Measurements from ENCODE around the gene THOC2. TPM values are rescaled to one million over a fixed set of nuclear protein-coding genes. Genes with fewer than 3 reads are reported as not detected.
"Not testable (repeated sequence)": the region's sequence is repeated elsewhere in the genome, so short reads cannot be mapped to it uniquely, and the experiment has no call there.

The THOC2 gene
- total RNA-seq, 2 donors from 2014 or later, result 98.0 to 101 TPM

- H3K36me3 Mint-ChIP-seq, result peaks cover 6 to 7% of the 10 kb centered on the region in 2 donors
- H3K9me3 Mint-ChIP-seq, result no peaks in the 10 kb centered on the region
- peak overlapping the region in 1 of 2 donors; percentile 66 for H3K27ac Mint-ChIP-seq
- DNase-seq (ENCODE audit: low spot score in 2 of 2) (no peak), ATAC-seq (peak; percentile 87 to 90)
These were observed 105.9 kb downstream of the THOC2 start for GRCh38 chrX:123626962-123627361.

DNA sequence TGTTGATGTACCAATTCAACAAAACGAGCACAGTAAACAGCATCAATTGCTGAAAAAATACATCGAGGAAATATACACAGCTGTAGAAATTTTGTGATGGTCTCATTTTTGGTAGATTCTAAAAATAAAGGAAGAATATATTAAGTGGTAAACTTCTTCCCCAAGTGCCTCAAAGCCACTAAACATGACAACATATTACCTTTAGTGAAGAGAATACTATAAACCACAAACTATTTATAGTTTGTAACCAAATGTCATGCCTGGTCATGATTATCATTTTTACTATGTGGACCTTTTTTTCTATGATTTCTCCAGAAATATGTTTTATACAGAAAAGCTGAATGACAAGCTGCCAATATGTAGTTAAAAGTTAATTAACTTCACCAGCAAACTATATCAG lies 106.9 kb downstream of the THOC2 start:
- no peak for ATAC-seq
- peaks cover 6 to 12% of the 10 kb centered on the region in 2 donors for H3K36me3 Mint-ChIP-seq
- DNase-seq (ENCODE audit: low spot score in 2 of 2), result no peak
- H3K27ac Mint-ChIP-seq, result no peak overlapping the region
- H3K9me3 Mint-ChIP-seq, result no peaks in the 10 kb centered on the region

DNA sequence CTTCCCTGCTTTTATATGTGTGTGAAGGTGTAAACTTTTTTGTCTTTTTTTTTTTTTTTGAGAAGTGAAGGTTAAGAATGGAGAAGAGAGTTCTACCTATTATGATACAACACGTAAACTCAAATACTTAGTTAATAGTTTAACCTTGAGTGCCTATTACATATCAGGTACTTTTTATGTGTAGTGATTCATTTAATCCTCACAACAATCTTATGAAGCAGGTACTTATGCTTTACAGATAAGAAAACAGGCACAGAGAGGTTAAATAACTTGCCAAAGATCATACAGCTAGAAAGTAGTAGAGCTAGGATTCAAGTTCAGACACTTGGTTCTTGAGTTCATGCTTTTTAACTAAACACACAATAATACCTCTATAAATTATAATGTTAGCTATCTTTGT lies 107.4 kb downstream of the THOC2 start:
- Mint-ChIP-seq H3K36me3 (peaks cover 6 to 13% of the 10 kb centered on the region in 2 donors), H3K27ac (no peak overlapping the region), H3K9me3 (no peaks in the 10 kb centered on the region)
- DNase-seq (ENCODE audit: low spot score in 2 of 2), result no peak
- ATAC-seq, result no peak

DNA sequence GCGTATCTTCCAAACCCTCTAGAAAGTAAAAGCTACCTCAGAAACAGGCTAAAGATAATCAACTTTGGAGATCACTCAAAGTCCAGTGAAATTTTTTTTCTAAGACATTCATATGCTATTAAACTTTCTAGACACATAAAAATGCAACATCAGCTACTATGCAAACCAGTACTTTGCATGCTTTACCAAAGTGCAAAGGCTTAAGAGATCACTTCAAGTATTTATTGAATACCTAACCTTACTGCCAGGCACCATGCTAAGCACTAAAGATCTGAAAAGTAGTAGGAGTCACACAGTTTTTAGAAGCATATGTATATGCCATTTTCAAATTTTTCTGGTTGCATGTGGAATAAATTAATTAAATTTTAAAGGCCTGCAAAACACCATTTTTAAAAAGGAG lies 115.8 kb downstream of the THOC2 start:
- DNase-seq (ENCODE audit: low spot score in 2 of 2), result no peak
- Mint-ChIP-seq H3K27ac (no peak overlapping the region), H3K9me3 (no peaks in the 10 kb centered on the region), H3K36me3 (peaks cover 0 to 6% of the 10 kb centered on the region in 2 donors)
- no peak for ATAC-seq

- no peak for DNase-seq (ENCODE audit: low spot score in 2 of 2)
- no peaks in the 10 kb centered on the region for H3K9me3 Mint-ChIP-seq
- no peak for ATAC-seq
- no peaks in the 10 kb centered on the region for H3K36me3 Mint-ChIP-seq
- no peak overlapping the region for H3K27ac Mint-ChIP-seq
These were observed 121.9 kb downstream of the THOC2 start for GRCh38 chrX:123610915-123611314.

GRCh38 chrX:123607806-123608205 lies 125.0 kb downstream of the THOC2 start:
- no peak overlapping the region for H3K27ac Mint-ChIP-seq
- ATAC-seq (no peak), DNase-seq (ENCODE audit: low spot score in 2 of 2) (no peak)
- no peaks in the 10 kb centered on the region for H3K36me3 Mint-ChIP-seq
- no peaks in the 10 kb centered on the region for H3K9me3 Mint-ChIP-seq

DNA sequence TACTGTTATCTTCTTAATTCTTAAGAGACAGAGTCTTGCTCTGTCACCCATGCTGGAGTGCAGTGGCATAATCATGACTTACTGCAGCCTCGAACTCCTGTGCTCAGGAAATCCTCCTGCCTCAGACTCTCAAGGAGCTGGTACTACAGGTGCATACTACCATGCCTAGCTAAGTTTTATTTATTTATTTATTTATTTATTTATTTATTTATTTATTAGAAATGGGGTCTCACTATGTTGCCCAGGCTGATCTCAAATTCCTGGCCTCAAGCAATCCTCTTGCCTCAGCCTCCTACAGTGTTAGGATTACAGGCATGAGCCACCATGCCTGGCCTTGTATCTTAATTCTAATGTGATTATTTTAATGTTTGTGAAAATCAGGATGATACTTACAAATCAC lies 125.6 kb downstream of the THOC2 start:
- Mint-ChIP-seq H3K36me3 (peaks cover 2 to 3% of the 10 kb centered on the region in 2 donors), H3K27ac (no peak overlapping the region), H3K9me3 (no peaks in the 10 kb centered on the region)
- DNase-seq (ENCODE audit: low spot score in 2 of 2), result no peak
- ATAC-seq, result no peak

DNA sequence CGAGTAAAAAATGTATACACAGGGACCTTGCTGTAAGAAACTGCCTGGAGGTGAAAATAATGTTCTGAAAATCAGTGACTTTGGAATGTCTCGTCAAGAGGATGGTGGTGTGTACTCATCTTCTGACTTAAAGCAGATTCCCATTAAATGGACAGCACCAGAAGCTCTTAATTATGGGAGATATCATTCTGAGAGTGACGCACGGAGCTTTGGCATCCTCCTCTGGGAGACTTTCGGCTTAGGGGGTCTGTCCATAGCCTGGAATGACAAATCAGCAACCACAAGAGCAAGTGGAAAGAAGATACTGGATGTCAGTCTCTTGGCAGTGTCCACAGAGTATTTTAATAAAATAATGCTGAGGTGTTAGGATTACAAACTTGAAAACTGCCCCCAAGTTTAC lies 129.4 kb downstream of the THOC2 start:
- no peak for ATAC-seq
- peaks cover 5% of the 10 kb centered on the region in 2 donors for H3K36me3 Mint-ChIP-seq
- H3K27ac Mint-ChIP-seq, result no peak overlapping the region

DNA sequence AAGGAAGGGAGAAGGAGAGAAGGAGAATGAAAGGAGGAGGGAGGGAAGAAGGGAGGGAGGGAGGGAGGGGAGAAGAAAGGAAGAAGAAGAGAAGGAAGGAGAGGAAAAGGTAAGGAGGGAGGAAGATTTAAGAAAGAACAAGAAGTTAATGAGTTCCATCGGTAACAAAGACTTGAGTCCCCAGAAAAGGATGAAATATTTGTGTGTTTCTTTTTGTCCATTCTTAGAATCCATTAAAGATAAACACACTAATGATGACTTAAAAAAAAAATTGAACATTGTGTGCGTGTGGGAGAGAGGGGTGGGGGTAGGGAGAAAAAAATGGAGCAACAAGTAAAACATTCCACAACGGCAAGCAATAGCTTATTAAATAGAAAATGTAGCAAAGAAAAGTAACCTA lies 131.4 kb downstream of the THOC2 start:
- ATAC-seq, result no peak
- Mint-ChIP-seq H3K9me3 (no peaks in the 10 kb centered on the region), H3K27ac (no peak overlapping the region), H3K36me3 (peaks cover 5% of the 10 kb centered on the region in 2 donors)
- DNase-seq (ENCODE audit: low spot score in 2 of 2), result no peak

More for the DNA sequence above, 129.4 kb downstream of the THOC2 start:
- no peak for DNase-seq (ENCODE audit: low spot score in 2 of 2)
- H3K9me3 Mint-ChIP-seq, result no peaks in the 10 kb centered on the region

DNA sequence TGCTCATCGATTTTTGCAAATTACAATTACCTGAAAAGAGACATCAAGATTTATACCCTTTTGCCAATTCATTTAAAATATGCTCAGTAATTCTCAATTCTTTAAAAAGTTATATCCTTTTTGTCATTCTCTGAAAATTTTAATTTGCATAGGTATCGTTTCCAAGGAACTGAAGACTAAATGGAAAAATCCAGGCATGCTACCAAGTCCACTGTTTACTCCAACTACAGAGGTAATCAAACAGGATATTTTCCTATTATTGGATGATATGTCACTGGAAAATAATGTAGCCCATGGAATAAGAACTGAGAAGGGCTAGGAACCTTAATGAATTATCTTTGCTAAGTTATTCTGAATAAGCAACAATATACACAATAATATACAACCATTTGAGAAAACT lies 132.7 kb downstream of the THOC2 start:
- Mint-ChIP-seq H3K9me3 (no peaks in the 10 kb centered on the region), H3K27ac (no peak overlapping the region), H3K36me3 (peaks cover 5% of the 10 kb centered on the region in 2 donors)
- DNase-seq (ENCODE audit: low spot score in 2 of 2) (no peak), ATAC-seq (no peak)

GRCh38 chrX:123590842-123591486 lies 141.9 kb downstream of the THOC2 start:
- H3K9me3 Mint-ChIP-seq, result no peaks in the 10 kb centered on the region
- no peaks in the 10 kb centered on the region for H3K36me3 Mint-ChIP-seq
- ATAC-seq (no peak), DNase-seq (ENCODE audit: low spot score in 2 of 2) (no peak)
- no peak overlapping the region for H3K27ac Mint-ChIP-seq

DNA sequence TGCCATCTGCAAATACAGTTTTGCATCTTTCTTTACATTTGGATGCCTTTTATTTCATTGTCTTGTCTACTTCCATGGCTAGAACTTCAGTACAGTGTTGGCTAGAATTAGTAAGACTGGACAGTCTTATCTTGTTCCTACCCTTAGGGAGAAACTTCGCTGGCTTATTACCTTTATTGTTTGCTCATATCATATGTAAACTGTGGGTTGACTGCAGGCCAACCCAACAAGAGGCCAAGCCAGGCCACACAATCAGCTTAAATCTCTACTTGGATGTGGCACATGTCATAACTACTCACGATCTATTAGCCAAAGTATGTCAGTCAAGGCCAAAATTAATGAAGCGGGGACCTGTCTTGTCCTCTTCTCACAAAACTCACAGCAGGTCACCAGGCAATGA lies 144.1 kb downstream of the THOC2 start:
- ATAC-seq, result no peak
- Mint-ChIP-seq H3K36me3 (no peaks in the 10 kb centered on the region), H3K27ac (no peak overlapping the region), H3K9me3 (no peaks in the 10 kb centered on the region)
- no peak for DNase-seq (ENCODE audit: low spot score in 2 of 2)

DNA sequence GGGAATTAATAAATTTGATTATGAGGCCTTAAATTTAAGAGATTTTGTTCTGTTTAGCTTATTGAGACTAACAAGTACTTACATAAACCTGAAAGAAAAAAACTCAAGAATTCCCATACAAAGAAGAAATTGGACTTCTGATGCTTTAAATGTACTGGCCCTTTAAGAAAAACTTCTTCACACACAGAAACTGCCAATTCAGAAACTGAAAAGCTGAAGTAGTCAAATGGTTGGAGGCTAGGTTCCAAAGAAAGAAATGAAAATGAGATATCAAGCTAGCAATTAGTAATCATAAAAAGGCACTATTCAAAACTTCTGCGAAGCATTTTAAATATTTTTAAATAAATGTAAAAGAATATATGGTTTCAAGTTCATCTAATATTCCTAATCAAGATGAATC lies 151.3 kb downstream of the THOC2 start:
- Mint-ChIP-seq H3K27ac (no peak overlapping the region), H3K36me3 (peaks cover 0 to 2% of the 10 kb centered on the region in 2 donors), H3K9me3 (peaks cover 0 to 6% of the 10 kb centered on the region in 2 donors)
- no peak for ATAC-seq
- DNase-seq (ENCODE audit: low spot score in 2 of 2), result no peak

- ATAC-seq, result no peak
- DNase-seq (ENCODE audit: low spot score in 2 of 2), result no peak
- no peak overlapping the region for H3K27ac Mint-ChIP-seq
- peaks cover 0 to 4% of the 10 kb centered on the region in 2 donors for H3K36me3 Mint-ChIP-seq
- peaks cover 0 to 9% of the 10 kb centered on the region in 2 donors for H3K9me3 Mint-ChIP-seq
These were observed 152.1 kb downstream of the THOC2 start for GRCh38 chrX:123580792-123581191.

GRCh38 chrX:123574027-123574426 lies 158.8 kb downstream of the THOC2 start:
- not testable (repeated sequence) for ATAC-seq, H3K27ac Mint-ChIP-seq
- H3K9me3 Mint-ChIP-seq, result peaks cover 9 to 14% of the 10 kb centered on the region in 2 donors

GRCh38 chrX:123570011-123570590 lies 162.8 kb downstream of the THOC2 start:
- Mint-ChIP-seq H3K36me3 (peaks cover 5 to 7% of the 10 kb centered on the region in 2 donors), H3K9me3 (peaks cover 5% of the 10 kb centered on the region in 2 donors), H3K27ac (no peak overlapping the region)

More at GRCh38 chrX:123574027-123574426, 158.8 kb downstream of the THOC2 start:
- DNase-seq (ENCODE audit: low spot score in 2 of 2); H3K36me3 Mint-ChIP-seq: not testable (repeated sequence)

GRCh38 chrX:123563167-123563566 lies 169.7 kb downstream of the THOC2 start:
- Mint-ChIP-seq H3K9me3 (no peaks in the 10 kb centered on the region), H3K36me3 (no peaks in the 10 kb centered on the region), H3K27ac (no peak overlapping the region)
- DNase-seq (ENCODE audit: low spot score in 2 of 2), result no peak
- ATAC-seq, result no peak

More at GRCh38 chrX:123570011-123570590, 162.8 kb downstream of the THOC2 start:
- no peak for DNase-seq (ENCODE audit: low spot score in 2 of 2)
- ATAC-seq, result no peak

Data from activated naive CD4-positive, alpha-beta T cell treated with anti-CD3 and anti-CD28 coated beads, Interleukin-2, amount 50 U/mL, for 72 hours (primary cell).